GM21619 (cell line): Measurements from ENCODE around the gene FXN.
"Not testable (repeated sequence)": the region's sequence is repeated elsewhere in the genome, so short reads cannot be mapped to it uniquely, and the experiment has no call there.

Experiments
- ATAC-seq: cut with Tn5 transposase; IDR thresholded peaks from one replicate; pipeline ENCODE4 v1.9.1; 2021; ENCODE audit not compliant: unreplicated experiment

FXN gene

GRCh38 chr9:69023650-69024049, 11.9 kb upstream of the FXN start:
- ATAC-seq = no peak

GRCh38 chr9:69027355-69028097, 8.0 kb upstream of the FXN start:
- peak; percentile 78 for ATAC-seq

DNA sequence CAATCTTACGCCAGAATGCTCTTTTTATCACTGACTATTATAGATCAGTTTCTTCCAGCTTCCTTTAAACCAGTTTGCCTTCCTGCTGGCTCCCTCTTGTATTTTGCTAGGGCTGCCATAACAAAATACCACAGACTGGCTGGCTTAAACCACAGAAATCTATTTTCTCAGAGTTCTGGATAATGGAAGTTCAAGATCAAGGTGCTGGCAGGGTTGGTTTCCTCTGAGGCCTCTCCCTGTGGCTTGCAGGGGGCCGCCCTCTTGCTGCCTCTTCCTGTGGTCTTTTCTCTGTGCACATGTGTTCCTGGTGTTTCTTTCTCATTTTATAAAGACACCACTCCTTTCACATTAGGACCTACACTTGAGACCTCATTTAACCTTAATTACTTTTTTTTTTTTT, 6.8 kb upstream of the FXN start:
- no peak for ATAC-seq

DNA sequence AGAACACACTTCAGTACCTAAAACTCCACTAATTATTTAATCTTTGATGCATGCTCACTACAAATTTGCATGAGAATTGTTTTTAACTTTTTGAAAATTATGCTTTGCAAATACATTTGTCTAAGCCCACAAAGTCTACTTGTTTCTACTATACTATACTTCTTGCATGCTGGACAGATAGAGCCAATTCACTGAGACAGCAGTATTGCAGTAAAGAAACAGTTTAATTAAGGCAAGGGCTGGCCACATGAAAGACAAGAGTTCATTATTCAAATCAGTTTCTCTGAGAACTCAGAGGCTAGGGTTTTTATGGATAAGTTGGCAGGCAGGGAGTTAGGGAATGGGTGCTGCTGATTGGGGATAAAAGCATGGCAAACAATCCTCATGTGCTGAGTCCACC, 6.0 kb upstream of the FXN start:
- no peak for ATAC-seq

- no peak for ATAC-seq
Measured at GRCh38 chr9:69030851-69031645, 4.5 kb upstream of the FXN start.

DNA sequence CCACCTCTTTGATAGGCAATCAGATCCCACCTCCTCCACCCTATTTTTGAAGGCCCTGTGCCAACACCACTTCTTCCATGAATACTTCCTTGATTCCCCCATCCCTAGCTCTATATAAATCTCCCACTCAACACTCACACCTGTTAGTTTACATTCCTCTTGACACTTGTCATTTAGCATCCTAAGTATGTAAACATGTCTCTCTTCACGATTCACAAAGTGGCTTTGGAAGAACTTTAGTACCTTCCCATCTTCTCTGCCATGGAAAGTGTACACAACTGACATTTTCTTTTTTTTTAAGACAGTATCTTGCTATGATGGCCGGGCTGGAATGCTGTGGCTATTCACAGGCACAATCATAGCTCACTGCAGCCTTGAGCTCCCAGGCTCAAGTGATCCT, 1.5 kb upstream of the FXN start:
- ATAC-seq = no peak

GRCh38 chr9:69036309-69036708, 757 bp downstream of the FXN start:
- no peak for ATAC-seq

GRCh38 chr9:69036799-69037198, 1.2 kb downstream of the FXN start:
- ATAC-seq = no peak

DNA sequence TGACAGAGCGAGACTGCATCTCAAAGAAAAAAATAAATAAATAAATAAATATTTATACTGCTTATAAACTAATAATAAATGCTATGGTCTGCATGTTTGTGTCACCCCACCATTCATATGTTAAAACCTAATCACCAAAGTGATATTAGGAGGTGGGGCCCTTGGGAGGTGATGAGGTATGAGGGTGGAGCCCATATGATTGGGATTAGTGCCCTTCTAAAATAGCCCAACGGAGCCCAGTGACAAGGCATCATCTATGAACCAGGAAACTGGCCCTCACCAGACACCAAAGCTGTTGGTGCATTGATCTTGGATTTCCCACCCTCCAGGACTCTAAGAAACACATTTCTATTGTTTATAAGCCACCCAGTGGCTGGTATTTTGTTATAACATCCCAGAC, 5.1 kb downstream of the FXN start:
- no peak for ATAC-seq

DNA sequence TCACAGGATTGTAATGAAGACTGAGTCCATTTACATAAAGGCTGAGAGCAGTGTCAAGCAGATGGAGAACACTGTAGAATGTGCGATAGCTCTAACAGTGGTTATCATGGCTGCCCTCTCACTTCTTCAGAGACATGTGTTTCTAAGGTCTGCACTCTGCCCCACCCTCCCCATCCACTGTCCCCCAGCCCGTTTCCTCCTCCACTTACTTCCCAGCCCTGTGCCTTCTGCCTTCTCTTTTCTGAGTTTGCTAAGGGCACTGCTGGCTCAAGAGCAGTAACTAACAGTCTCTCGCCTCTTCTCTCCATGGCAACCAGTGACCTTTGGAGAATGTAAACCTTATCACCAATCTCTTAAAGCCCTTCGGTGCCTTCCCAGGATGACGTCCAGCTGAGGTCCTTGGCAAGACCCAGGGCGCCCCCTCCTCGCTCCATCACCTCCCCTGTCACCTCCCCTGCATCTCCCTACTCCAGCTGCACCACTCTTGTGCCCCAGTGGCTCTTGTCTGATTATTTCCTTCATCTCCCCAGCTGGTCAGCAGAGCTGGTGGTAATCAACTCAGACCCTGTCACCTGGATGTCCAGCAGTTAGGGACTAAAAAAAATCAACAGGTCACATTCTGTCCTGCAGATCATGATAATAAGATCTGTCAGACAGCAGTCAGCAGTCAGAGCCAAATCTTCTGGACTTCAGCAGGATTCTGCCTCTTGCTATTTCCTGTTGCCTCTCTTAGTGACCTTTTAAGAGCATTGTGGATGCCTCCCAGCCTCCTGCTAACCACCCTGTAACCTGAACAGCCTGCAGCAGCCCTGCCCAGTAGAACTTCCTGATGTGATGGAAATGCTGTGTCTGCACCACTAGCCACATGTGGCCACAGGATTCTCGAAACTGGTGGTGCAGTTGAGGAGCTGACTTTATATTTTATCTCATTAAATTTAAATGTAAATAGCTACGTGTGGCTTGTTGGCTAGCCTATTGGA, 9.0 kb downstream of the FXN start:
- ATAC-seq = no peak

DNA sequence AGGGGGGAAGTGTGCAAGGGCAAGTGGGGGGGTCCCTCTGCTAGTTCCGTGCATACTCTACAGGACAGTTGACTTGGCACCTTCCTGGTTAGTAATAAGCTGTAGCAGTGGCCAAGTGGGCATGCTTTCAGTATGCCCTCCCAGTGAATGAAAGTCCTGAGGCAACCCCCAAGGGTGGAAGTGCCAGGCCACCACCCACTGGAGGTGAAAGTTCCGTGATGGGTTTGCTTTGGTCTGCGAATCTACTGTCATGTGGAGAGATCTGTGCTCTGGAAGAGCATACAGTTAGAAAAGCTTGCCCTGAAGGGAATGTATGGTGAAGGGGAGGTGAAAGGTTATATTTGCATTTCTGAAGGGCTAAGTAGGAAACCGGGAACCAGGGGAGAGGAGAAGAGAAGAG, 10.3 kb downstream of the FXN start:
- ATAC-seq = no peak

GRCh38 chr9:69046723-69047122, 11.2 kb downstream of the FXN start:
- no peak for ATAC-seq

DNA sequence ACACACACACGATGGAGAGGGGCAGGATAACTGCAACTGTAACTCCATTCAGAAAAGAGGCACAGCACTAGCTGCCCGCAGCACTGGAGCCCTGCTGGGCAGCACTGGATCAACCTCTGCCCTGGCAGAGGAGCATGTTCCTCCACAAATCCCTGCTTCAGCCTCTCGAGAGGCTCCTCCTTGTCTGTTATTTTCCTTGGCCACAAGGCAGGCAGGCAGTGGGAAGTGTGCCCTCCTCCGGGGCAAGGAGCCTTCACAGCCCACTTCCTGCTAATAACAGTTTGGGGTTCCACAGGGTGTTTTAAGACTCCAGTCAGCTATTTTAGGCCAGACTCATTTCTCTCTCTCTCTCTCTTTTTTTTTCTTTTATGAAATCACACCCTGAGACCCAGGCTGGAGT, 11.8 kb downstream of the FXN start:
- ATAC-seq = no peak

- no peak for ATAC-seq
Measured at GRCh38 chr9:69049094-69049493, 13.5 kb downstream of the FXN start.

GRCh38 chr9:69050936-69051335, 15.4 kb downstream of the FXN start:
- not testable (repeated sequence) for ATAC-seq

DNA sequence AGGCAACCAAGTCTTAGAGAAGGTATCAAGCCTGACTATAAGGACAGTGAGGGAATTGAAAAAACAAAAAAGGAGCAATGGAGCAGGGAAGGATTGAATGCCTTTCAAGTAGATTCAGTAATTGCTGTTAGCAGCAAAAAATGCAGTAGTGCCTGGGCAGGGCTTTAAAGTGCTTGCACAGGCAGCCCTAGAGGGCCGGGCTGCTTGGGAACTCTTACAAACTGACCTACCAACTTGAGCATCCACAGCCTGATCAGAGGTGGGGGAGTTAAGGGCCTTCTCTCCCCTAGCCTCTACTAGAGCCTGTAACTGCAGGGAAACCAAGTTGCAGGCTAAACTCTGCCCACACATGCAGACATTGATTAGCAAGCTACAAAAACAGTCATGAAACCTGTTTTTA, 19.4 kb downstream of the FXN start:
- no peak for ATAC-seq

DNA sequence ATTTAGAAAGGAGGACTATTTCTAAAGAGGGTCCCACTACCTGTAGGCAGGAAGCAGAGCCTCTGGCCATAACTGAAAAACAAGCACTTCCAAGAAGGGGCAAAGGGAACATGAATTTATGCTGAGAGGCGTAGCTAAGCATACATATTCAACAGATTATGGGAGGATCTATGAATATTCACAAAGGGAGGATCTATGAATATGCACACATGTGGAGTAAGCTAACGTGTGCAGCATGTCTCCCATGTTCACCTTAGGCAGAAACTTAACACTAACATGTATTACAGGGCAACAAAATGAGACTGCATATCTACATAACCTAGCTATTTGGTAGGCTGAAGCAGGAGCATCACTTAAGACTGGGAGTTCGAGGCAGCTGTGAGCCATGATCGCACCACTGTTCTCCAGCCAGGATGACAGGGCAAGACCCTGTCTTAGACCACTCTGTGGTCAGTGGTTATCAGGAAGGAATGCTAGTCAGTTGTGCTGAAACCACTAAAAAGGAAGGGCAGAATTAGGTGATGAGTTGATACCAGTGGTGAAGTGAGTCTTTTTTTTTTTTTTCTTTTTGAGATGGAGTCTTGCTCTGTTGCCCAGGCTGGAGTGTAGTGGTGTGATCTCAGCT, 20.8 kb downstream of the FXN start:
- ATAC-seq = no peak

GRCh38 chr9:69058101-69058500, 22.5 kb downstream of the FXN start:
- no peak for ATAC-seq

- no peak for ATAC-seq
Measured at GRCh38 chr9:69060766-69061165, 25.2 kb downstream of the FXN start.

GRCh38 chr9:69062195-69062594, 26.6 kb downstream of the FXN start:
- no peak for ATAC-seq

DNA sequence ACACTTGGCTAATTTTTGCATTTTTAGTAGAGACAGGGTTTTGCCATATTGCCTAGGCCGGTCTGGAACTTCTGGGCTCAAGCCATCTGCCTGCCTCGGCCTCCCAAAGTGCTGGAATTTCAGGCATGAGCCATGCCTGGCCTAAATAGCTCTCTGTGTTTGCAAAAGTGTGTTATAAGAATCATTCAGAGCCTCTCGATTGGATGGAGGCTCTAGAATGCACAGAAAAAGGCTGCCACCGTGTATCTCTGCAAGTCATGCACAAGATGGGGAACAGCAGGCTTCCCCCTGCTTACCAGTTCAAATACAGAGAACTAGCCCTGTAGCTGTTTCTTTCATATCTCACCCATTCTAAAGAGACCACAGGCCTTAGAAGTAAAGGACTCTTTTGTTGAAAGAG, 28.3 kb downstream of the FXN start:
- no peak for ATAC-seq
